Measurements from ENCODE around the gene DCLK1. TPM values are rescaled to one million over a fixed set of nuclear protein-coding genes. Genes with fewer than 3 reads are reported as not detected.

The DCLK1 gene
- total and polyA plus RNA-seq, 10 of the 15 experiments (the other 5 are each of a cell fraction or from before 2014, with no cell fraction given): not detected

- TF ChIP-seq, protein P1, sequence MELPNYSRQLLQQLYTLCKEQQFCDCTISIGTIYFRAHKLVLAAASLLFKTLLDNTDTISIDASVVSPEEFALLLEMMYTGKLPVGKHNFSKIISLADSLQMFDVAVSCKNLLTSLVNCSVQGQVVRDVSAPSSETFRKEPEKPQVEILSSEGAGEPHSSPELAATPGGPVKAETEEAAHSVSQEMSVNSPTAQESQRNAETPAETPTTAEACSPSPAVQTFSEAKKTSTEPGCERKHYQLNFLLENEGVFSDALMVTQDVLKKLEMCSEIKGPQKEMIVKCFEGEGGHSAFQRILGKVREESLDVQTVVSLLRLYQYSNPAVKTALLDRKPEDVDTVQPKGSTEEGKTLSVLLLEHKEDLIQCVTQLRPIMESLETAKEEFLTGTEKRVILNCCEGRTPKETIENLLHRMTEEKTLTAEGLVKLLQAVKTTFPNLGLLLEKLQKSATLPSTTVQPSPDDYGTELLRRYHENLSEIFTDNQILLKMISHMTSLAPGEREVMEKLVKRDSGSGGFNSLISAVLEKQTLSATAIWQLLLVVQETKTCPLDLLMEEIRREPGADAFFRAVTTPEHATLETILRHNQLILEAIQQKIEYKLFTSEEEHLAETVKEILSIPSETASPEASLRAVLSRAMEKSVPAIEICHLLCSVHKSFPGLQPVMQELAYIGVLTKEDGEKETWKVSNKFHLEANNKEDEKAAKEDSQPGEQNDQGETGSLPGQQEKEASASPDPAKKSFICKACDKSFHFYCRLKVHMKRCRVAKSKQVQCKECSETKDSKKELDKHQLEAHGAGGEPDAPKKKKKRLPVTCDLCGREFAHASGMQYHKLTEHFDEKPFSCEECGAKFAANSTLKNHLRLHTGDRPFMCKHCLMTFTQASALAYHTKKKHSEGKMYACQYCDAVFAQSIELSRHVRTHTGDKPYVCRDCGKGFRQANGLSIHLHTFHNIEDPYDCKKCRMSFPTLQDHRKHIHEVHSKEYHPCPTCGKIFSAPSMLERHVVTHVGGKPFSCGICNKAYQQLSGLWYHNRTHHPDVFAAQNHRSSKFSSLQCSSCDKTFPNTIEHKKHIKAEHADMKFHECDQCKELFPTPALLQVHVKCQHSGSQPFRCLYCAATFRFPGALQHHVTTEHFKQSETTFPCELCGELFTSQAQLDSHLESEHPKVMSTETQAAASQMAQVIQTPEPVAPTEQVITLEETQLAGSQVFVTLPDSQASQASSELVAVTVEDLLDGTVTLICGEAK (IDR thresholded peaks at IDR 0.05; ENCODE audit: borderline replicate concordance): no peak
- TF ChIP-seq RBBP5 (conservative IDR thresholded peaks at IDR 0.05) (no peak), RCOR1 (conservative IDR thresholded peaks at IDR 0.05; ENCODE audit: low read depth, low read length) (no peak), RELA (IDR thresholded peaks at IDR 0.05; ENCODE audit: borderline replicate concordance, partially characterized antibody) (no peak), RB1 (IDR thresholded peaks at IDR 0.05; ENCODE audit: borderline replicate concordance) (no peak)
Observed at GRCh38 chr13:35833608-35834275, 297.4 kb downstream of the DCLK1 start (continued).

- Histone ChIP-seq H3K4me2 (ENCODE audit: control insufficient read depth, insufficient read depth) (no peak overlapping the region), H3K36me3 (ENCODE audit: control insufficient read depth in 2 of 2, insufficient read depth in 2 of 2, low read length in 1 of 2) (no peaks in the 10 kb centered on the region), H3K9me3 (replicated peaks; ENCODE audit: control insufficient read depth, insufficient read depth, low read length) (no peaks in the 10 kb centered on the region), H2AFZ (ENCODE audit: control insufficient read depth, low read depth, low read length) (no peak overlapping the region), H3K27ac (ENCODE audit: control insufficient read depth, insufficient read depth) (no peak overlapping the region), H3K9ac (ENCODE audit: control insufficient read depth, insufficient read depth, low read length) (no peak overlapping the region), H3K4me3 (no peak overlapping the region), H3K27me3 (replicated peaks in 1 of 2; ENCODE audit: control insufficient read depth in 2 of 2, insufficient read depth in 2 of 2, low read length in 1 of 2) (no peaks in the 10 kb centered on the region), H4K20me1 (ENCODE audit: control insufficient read depth, insufficient read depth) (no peaks in the 10 kb centered on the region), H3K4me1 (ENCODE audit: control insufficient read depth, insufficient read depth, low read length) (no peaks in the 10 kb centered on the region), H3K79me2 (ENCODE audit: control insufficient read depth, insufficient read depth, low read length) (no peaks in the 10 kb centered on the region)
- no peak for FAIRE-seq
- RAD21 ChIA-PET (ENCODE audit: unreplicated experiment): no interaction called here
- no TSS peak for BruUV-seq (replicated peaks)
- SMC1A ChIA-PET (ENCODE audit: uncharacterized antibody, unreplicated experiment): no interaction called here
- intact Hi-C loops (cut with micrococcal nuclease; ENCODE audit: unreplicated experiment) (no loop called here), in situ Hi-C loops (cut with MboI) (no loop called here)
- POLR2A ChIA-PET: no interaction called here
- CTCF ChIA-PET: no interaction called here
- ATAC-seq: no peak
- WGBS (ENCODE audit: insufficient coverage, insufficient replicate concordance, low lambda C conversion rate, missing lambda C conversion rate): 17% methylated on average over 9 of the region's 9 CpGs
- no peak for DNase-seq (ENCODE audit: low read depth, low spot score)
- TF ChIP-seq ETV6 (conservative IDR thresholded peaks at IDR 0.05 in 1 of 2, IDR thresholded peaks at IDR 0.05 in 1 of 2; ENCODE audit: borderline replicate concordance in 1 of 2, low read depth in 1 of 2) (no peak), SMARCA5 (IDR thresholded peaks at IDR 0.05) (no peak), USF1 (IDR thresholded peaks at IDR 0.05; ENCODE audit: borderline replicate concordance, extremely low read length, insufficient read depth, low read depth, low read length) (no peak), IKZF1 (conservative IDR thresholded peaks at IDR 0.05) (no peak), YBX1 (IDR thresholded peaks at IDR 0.05) (no peak), EZH2 (IDR thresholded peaks at IDR 0.05; ENCODE audit: borderline replicate concordance, control insufficient read depth, low read depth, low read length) (no peak), FOS (IDR thresholded peaks at IDR 0.05; ENCODE audit: borderline replicate concordance, extremely low read depth, insufficient read length) (no peak), HDAC6 (IDR thresholded peaks at IDR 0.05; ENCODE audit: unreplicated experiment) (no peak), RELB (IDR thresholded peaks at IDR 0.05; ENCODE audit: low read depth) (no peak)
Observed at GRCh38 chr13:35833031-35833430, 298.2 kb downstream of the DCLK1 start.
